Trophoblast cell (in vitro differentiated cells and primary cell): ENCODE results near the gene PEF1.

Experiments used
- DNase-seq, 2 donors: peaks; one replicate each; pipeline ENCODE4 v3.0.0-alpha.2; 2016
- H2AFZ ChIP-seq: 2 replicates; pipeline ENCODE4 v1.6.1; 2013; ENCODE audit warnings: low read length, moderate library complexity, mild to moderate bottlenecking; ENCODE audit not compliant: insufficient read depth, poor library complexity
- H2AK5ac ChIP-seq: 2 replicates; pipeline ENCODE4 v1.6.1; 2013; ENCODE audit warnings: mild to moderate bottlenecking, low read length
- H2BK120ac ChIP-seq: 2 replicates; pipeline ENCODE4 v1.6.1; 2013; ENCODE audit warnings: low read length, mild to moderate bottlenecking, moderate library complexity; ENCODE audit not compliant: insufficient read depth, poor library complexity
- H2BK12ac ChIP-seq: 2 replicates; pipeline ENCODE4 v1.6.1; 2013; ENCODE audit warnings: mild to moderate bottlenecking, low read length, moderate library complexity
- H2BK5ac ChIP-seq: 2 replicates; pipeline ENCODE4 v1.6.1; 2013; ENCODE audit warnings: low read length, low read depth, moderate library complexity, mild to moderate bottlenecking; ENCODE audit not compliant: poor library complexity
- H3K14ac ChIP-seq: 2 replicates; pipeline ENCODE4 v1.6.1; 2013; ENCODE audit warnings: mild to moderate bottlenecking, low read length
- H3K18ac ChIP-seq: 2 replicates; pipeline ENCODE4 v1.6.1; 2013; ENCODE audit warnings: mild to moderate bottlenecking, low read length
- H3K23ac ChIP-seq: 2 replicates; pipeline ENCODE4 v1.6.1; 2013; ENCODE audit warnings: low read length
- H3K27ac ChIP-seq: 2 replicates; pipeline ENCODE4 v1.5.1; 2013; ENCODE audit warnings: low read depth, mild to moderate bottlenecking, inconsistent platforms, low read length, moderate library complexity
- H3K27me3 ChIP-seq: 2 replicates; pipeline ENCODE4 v1.6.1; 2013; ENCODE audit warnings: inconsistent platforms, mild to moderate bottlenecking, low read length, moderate library complexity; ENCODE audit not compliant: insufficient read depth
- H3K36me3 ChIP-seq, 2 experiments: 1 replicate in 1 of 2; 2 replicates in 1 of 2; pipeline ENCODE4 v1.6.1; 2013; ENCODE audit warnings: low read length in 2 of 2, mild to moderate bottlenecking in 2 of 2, moderate library complexity in 1 of 2; ENCODE audit not compliant: insufficient read depth in 2 of 2, control insufficient read depth in 1 of 2
- H3K4ac ChIP-seq: 2 replicates; pipeline ENCODE4 v1.6.1; 2013; ENCODE audit warnings: low read depth, mild to moderate bottlenecking, low read length, moderate library complexity
- H3K4me1 ChIP-seq, 2 experiments: 1 replicate in 1 of 2; 2 replicates in 1 of 2; pipeline ENCODE4 v1.6.1; 2013; ENCODE audit warnings: low read length in 2 of 2, mild to moderate bottlenecking in 2 of 2, moderate library complexity in 1 of 2; ENCODE audit not compliant: insufficient read depth in 2 of 2, control insufficient read depth in 1 of 2
- H3K4me2 ChIP-seq: 2 replicates; pipeline ENCODE4 v1.6.1; 2013; ENCODE audit warnings: inconsistent platforms, mild to moderate bottlenecking, low read length, moderate library complexity
- H3K4me3 ChIP-seq: 2 replicates; pipeline ENCODE4 v1.5.1; 2013; ENCODE audit warnings: mild to moderate bottlenecking, low read depth, low read length, inconsistent platforms
- H3K79me1 ChIP-seq: one replicate; pipeline ENCODE4 v1.6.1; 2013; ENCODE audit warnings: low read length
- H3K79me2 ChIP-seq: 2 replicates; pipeline ENCODE4 v1.6.1; 2013; ENCODE audit warnings: low read length, mild to moderate bottlenecking; ENCODE audit not compliant: control insufficient read depth, insufficient read depth, poor library complexity
- H3K9ac ChIP-seq: 2 replicates; pipeline ENCODE4 v1.6.1; 2013; ENCODE audit warnings: mild to moderate bottlenecking, low read length
- H3K9me3 ChIP-seq: 2 replicates; pipeline ENCODE4 v1.6.1; 2013; ENCODE audit warnings: low read depth, mild to moderate bottlenecking, control low read depth, inconsistent platforms, low read length; ENCODE audit not compliant: insufficient read depth
- H4K12ac ChIP-seq: 2 replicates; pipeline ENCODE4 v1.6.1; 2013; ENCODE audit warnings: low read depth, mild to moderate bottlenecking, low read length, moderate library complexity
- H4K8ac ChIP-seq: 2 replicates; pipeline ENCODE4 v1.6.1; 2013; ENCODE audit warnings: low read depth, mild to moderate bottlenecking, low read length, moderate library complexity
- H4K91ac ChIP-seq: one replicate; pipeline ENCODE4 v1.6.1; 2013; ENCODE audit warnings: low read depth, mild to moderate bottlenecking, low read length, moderate library complexity
- WGBS: extraction: QIAGEN DNeasy Blood & Tissue Kit; methylation state at CpG from one replicate; pipeline ENCODE4 v1.1.7; 2013; ENCODE audit warnings: missing lambda C conversion rate; ENCODE audit not compliant: insufficient read length, insufficient coverage; ENCODE audit errors: extremely low coverage; 5-methylcytosine and 5-hydroxymethylcytosine counted together

The PEF1 gene

DNA sequence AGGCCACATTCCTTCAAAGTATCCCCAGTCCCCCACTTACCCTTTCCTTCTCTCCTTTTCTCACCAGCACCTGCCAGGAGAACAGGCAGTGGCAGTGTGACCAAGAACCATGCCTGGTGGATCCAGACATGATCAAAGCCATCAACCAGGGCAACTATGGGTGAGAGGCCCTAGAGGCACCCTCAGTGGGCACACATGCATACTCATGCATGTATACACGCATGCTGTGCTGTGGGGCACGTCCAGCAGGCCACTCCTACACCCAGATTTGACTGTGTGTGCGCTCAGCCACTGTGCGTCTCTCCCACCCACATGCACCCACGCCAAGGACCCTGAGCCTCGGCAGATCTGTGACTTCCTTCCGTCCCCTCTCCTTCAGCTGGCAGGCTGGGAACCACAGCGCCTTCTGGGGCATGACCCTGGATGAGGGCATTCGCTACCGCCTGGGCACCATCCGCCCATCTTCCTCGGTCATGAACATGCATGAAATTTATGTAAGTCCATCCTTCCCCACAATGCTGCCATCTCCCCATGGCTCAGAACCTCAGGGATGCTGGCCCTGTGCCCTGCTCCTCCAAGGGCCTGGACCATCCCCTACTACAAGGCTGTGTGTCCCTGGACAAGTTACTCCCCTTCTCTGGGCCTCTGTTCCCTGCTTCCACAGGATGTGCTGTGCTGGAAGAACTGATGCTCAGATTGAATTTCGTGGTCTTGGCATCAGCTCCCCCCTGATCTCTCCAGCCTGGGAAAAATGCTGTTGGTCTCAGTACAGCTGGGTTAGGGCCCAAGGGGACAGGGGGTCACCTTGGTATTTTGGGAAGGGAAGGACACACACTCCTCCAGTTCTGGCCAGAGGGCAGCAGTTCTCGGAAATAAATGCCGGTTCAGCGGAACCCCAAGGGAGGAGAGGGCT is 61.3 kb downstream of the PEF1 start:
- Histone ChIP-seq H3K18ac (peak overlapping the region; percentile 37), H3K4me3 (peak overlapping the region; percentile 10), H2AK5ac (peak overlapping the region; percentile 37), H3K4me1 (peaks cover 38 to 50% of the 10 kb centered on the region in 2 experiments), H3K79me2 (peaks cover 13% of the 10 kb centered on the region), H2BK12ac (peak overlapping the region; percentile 11), H3K36me3 (peaks cover 66 to 70% of the 10 kb centered on the region in 2 experiments), H4K8ac (no peak overlapping the region), H3K9me3 (peaks cover 2% of the 10 kb centered on the region), H3K79me1 (peaks cover 33% of the 10 kb centered on the region), H3K27ac (peak overlapping the region; percentile 18), H4K12ac (no peak overlapping the region), H3K23ac (no peak overlapping the region), H3K4ac (peak overlapping the region; percentile 13), H4K91ac (no peak overlapping the region), H2BK120ac (no peak overlapping the region), H3K4me2 (no peak overlapping the region), H2BK5ac (no peak overlapping the region), H3K9ac (no peak overlapping the region), H2AFZ (peak overlapping the region; percentile 23), H3K14ac (peak overlapping the region; percentile 22), H3K27me3 (no peaks in the 10 kb centered on the region)
- WGBS: no CpG with 5 or more reads among the region's 16 CpGs
- DNase-seq: no peak

DNA sequence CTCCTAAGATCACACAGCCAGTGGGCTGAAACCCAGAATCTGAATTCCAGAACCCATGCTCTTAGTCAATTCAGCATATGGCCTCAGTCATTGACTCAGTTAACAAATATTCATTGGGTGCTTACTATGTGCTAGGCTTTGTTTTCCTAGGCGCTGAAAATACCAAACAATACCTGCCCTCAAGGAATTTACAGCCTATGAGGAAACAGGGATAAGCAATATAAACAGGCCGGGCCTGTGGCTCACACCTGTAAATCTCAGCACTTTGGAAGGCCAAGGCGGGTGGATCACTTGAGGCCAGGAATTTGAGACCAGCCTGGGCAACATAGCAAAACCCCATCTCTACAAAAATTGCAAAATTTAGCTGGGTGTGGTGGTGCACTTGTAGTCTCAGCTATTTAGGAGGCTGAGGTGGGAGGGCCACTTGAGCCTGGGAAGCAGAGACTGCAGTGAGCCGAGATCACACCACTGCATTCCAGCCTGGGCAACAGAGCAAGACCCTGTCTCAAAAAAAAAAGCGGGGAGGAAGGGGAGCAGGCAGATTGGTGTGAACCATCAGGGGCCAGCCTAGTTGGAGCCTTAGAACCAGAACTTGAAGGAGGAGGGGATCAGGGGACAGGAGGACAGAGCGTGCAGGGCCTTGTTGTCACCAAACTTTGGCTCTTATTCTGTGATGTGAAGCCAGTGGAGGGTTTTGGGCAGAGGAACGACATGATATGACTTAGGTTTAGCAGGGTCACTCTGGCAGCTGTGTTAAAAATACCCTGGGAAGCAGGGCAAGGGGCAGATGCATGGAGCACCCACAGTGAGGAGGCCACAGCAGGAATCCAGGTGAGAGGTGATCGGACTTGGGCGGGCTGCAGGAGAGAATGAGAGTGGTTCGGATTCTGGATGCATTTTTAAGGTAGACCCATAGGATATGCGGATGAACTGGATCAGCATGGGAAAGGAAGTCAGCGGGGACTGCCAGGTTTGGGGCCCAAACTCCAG is 62.6 kb downstream of the PEF1 start:
- no peaks in the 10 kb centered on the region for H3K27me3 ChIP-seq
- H2BK12ac ChIP-seq: peak overlapping the region; percentile 1
- H2BK5ac ChIP-seq: peak overlapping the region; percentile 24
- no peak overlapping the region for H3K23ac ChIP-seq
- H4K12ac ChIP-seq: no peak overlapping the region
- peak overlapping the region; percentile 22 for H4K91ac ChIP-seq
- peak overlapping the region; percentile 31 for H4K8ac ChIP-seq
- H3K9ac ChIP-seq: no peak overlapping the region
- H3K36me3 ChIP-seq: peaks cover 58 to 60% of the 10 kb centered on the region in 2 experiments
- no peak overlapping the region for H3K4me3 ChIP-seq
- no peak overlapping the region for H2AK5ac ChIP-seq
- peaks cover 32% of the 10 kb centered on the region for H3K79me1 ChIP-seq
- H3K9me3 ChIP-seq: peaks cover 2% of the 10 kb centered on the region
- peak overlapping the region; percentile 63 for H3K27ac ChIP-seq
- no peak overlapping the region for H2BK120ac ChIP-seq
- no peak overlapping the region for H3K4me2 ChIP-seq
- no peak overlapping the region for H3K14ac ChIP-seq
- H3K4ac ChIP-seq: no peak overlapping the region
- peaks cover 20% of the 10 kb centered on the region for H3K79me2 ChIP-seq
- peak; percentile 92 to 98 for DNase-seq
- WGBS: no CpG with 5 or more reads among the region's 12 CpGs
- peak overlapping the region; percentile 7 for H3K18ac ChIP-seq
- H3K4me1 ChIP-seq: peaks cover 38 to 48% of the 10 kb centered on the region in 2 experiments
- no peak overlapping the region for H2AFZ ChIP-seq

DNA sequence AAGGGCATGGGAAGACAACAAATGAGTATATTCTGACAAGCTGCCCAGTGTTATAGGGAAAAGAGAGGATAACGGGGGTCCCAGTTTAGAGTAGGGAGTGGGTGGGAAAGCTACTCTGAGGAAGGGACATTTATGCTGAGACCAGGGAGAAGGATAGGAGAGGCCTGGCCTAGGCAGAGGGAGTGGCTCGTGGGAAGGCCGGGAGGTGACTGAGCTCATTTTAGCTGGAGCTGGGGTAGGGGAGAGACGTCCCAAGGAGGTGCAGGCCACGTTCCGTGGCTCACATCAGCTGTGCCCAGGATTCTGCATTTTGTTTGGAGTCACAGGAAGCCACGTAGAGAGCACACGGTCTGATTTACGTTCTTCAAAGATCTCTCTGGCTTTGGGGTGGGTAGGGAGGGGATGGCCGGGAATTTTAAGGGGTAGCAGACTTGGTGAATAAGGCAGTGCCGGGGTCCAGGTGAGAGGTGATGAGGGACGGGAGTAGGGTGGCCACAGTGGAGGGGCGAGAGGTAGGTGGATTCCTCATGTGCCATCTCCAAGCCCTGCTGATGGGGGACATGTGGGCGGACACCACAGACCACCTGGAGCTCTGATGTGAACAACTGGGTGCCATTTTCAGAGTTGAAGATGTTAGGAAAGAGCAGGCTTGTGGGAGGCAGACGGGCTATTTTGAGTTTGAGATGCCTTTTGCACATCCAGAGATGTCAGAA is 63.6 kb downstream of the PEF1 start:
- Histone ChIP-seq H4K12ac (no peak overlapping the region), H2BK5ac (peak overlapping the region; percentile 53), H3K9ac (no peak overlapping the region), H3K36me3 (peaks cover 48 to 50% of the 10 kb centered on the region in 2 experiments), H3K27ac (peak overlapping the region; percentile 63), H2BK120ac (peak overlapping the region; percentile 43), H3K4me2 (peak overlapping the region; percentile 63), H3K14ac (peak overlapping the region; percentile 37), H3K9me3 (peaks cover 2% of the 10 kb centered on the region), H3K4me1 (peaks cover 42 to 57% of the 10 kb centered on the region in 2 experiments), H3K18ac (peak overlapping the region; percentile 42), H4K91ac (peak overlapping the region; percentile 71), H2BK12ac (peak overlapping the region; percentile 24), H4K8ac (peak overlapping the region; percentile 16), H2AFZ (no peak overlapping the region), H3K23ac (no peak overlapping the region), H3K4ac (peak overlapping the region; percentile 73), H3K27me3 (no peaks in the 10 kb centered on the region), H3K79me2 (peaks cover 28% of the 10 kb centered on the region), H3K79me1 (peaks cover 42% of the 10 kb centered on the region), H3K4me3 (no peak overlapping the region), H2AK5ac (peak overlapping the region; percentile 57)
- DNase-seq: no peak
- WGBS: no CpG with 5 or more reads among the region's 15 CpGs
